Epithelial cell of esophagus (primary cell): ENCODE results near the gene INHBE.
A peak's percentile ranks its signal among the peaks of the same experiment; 100 is the strongest.
"Not testable (repeated sequence)": the region's sequence is repeated elsewhere in the genome, so short reads cannot be mapped to it uniquely, and the experiment has no call there.

ENCODE experiments used
- DNase-seq: peaks from one replicate; pipeline ENCODE4 v3.0.0; 2010; ENCODE audit warnings: low read depth
- H3K4me3 ChIP-seq: 2 replicates; pipeline ENCODE4 v1.5.1; 2011; ENCODE audit warnings: mild to moderate bottlenecking, low read length, control low read depth
- TF ChIP-seq, protein P1 (sequence below): IDR thresholded peaks from 2 replicates; pipeline ENCODE4 v1.5.1; 2011; ENCODE audit warnings: low read depth, mild to moderate bottlenecking, low read length, control low read depth, inconsistent platforms; ENCODE audit not compliant: insufficient read depth; ENCODE audit errors: missing control alignments

INHBE gene, protein sequence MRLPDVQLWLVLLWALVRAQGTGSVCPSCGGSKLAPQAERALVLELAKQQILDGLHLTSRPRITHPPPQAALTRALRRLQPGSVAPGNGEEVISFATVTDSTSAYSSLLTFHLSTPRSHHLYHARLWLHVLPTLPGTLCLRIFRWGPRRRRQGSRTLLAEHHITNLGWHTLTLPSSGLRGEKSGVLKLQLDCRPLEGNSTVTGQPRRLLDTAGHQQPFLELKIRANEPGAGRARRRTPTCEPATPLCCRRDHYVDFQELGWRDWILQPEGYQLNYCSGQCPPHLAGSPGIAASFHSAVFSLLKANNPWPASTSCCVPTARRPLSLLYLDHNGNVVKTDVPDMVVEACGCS

DNA sequence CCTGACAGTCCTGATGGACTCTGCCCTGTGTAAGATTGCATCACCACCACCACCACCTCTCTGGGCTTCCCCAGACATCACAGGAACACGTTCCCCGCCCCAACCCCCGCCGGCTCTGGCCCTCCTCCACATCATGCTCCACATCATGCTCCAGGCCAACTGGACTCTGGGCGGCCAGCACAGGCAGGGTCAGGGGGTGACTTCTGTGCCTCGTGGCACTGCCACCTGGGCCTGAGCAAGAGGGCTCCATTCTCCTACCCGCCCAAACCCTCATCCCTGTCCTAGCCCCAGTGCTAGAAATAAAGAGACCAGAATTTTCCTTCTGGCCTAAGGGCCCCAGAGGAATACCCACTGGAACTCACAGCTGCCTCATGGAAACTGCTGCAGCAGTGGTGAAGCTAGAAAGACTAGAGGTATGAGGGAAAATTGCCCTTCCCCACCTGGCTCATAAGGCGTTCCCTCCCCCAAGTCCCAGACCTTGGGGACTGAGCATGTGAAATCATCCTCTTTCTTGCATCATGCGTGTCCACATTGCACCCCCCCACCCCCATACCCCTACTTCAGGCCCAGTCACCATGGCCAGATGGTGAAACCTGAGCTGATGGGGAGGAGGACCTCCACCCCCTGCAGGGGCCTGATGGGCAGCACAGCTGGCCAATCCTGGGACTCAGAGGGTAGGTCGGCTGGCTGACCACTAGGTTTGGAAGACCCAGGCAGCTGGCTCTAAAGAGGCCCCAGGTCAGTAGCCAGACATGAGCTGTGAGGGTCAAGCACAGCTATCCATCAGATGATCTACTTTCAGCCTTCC lies at the start of gene INHBE:
TSS of gene INHBE (plus strand) at position 742 of the 808 bp plus-strand sequence. CDS start 230 bp downstream, outside the sequence.
- H3K4me3 ChIP-seq = no peak within 1 kb of the TSS
- no peak for DNase-seq
- TF ChIP-seq, protein P1, sequence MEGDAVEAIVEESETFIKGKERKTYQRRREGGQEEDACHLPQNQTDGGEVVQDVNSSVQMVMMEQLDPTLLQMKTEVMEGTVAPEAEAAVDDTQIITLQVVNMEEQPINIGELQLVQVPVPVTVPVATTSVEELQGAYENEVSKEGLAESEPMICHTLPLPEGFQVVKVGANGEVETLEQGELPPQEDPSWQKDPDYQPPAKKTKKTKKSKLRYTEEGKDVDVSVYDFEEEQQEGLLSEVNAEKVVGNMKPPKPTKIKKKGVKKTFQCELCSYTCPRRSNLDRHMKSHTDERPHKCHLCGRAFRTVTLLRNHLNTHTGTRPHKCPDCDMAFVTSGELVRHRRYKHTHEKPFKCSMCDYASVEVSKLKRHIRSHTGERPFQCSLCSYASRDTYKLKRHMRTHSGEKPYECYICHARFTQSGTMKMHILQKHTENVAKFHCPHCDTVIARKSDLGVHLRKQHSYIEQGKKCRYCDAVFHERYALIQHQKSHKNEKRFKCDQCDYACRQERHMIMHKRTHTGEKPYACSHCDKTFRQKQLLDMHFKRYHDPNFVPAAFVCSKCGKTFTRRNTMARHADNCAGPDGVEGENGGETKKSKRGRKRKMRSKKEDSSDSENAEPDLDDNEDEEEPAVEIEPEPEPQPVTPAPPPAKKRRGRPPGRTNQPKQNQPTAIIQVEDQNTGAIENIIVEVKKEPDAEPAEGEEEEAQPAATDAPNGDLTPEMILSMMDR = no peak

DNA sequence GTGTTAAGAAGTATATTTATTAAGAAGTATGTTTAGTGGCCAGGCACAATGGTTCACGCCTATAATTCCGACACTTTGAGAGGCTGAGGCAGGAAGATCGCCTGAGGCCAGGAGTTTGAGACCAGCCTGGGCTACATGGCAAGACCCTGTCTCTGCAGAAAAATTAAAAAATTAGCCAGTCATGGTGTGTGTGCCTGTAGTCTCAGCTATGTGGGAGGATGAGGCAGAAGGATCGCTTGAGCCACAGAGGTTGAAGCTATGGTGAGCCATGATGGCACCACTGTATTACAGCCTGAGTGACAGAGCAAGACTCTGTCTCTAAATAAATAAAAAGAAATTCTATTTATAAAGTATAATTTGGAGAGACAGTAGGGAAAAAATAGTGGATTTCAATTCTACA lies 44.6 kb upstream of the INHBE start:
- DNase-seq = no peak
- H3K4me3 ChIP-seq = no peak overlapping the region
- TF ChIP-seq, protein P1 = no peak

DNA sequence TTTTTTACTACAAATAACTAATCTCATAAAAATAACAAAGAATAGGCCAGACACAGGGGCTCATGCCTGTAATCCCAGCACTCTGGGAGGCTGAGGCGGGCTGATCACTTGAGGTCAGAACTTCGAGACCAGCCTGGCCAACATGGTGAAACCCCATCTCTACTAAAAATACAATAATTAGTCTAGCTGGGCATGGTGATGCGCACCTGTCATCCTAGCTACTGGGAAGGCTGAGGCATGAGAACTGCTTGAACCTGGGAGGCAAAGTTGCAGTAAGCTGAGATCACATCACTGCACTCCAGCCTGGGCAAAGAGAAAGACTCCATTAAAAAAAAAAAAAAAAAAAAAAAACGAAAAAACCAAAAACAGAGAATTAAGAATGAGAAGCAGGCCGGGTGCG lies 40.9 kb upstream of the INHBE start:
- DNase-seq, H3K4me3 ChIP-seq: not testable (repeated sequence)

DNA sequence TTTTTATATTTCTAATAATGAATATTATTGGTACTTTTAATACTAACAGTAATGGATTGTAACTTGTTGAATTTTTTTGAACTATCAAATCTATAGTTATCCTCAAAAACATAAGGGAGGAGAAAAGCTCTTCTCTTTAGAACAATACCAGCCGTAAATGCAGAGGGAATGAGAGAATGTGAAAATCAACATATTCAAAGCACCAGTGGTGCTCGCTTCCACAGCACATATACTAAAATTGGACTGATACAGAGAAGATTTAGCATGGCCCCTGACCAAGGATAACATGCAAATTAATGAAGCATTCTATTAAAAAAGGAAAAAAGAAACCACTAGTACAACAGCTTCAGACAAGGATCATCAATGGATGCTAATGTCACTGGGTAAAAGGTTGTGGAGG lies 40.0 kb upstream of the INHBE start:
- TF ChIP-seq, protein P1 = no peak
- H3K4me3 ChIP-seq = no peak overlapping the region
- no peak for DNase-seq

DNA sequence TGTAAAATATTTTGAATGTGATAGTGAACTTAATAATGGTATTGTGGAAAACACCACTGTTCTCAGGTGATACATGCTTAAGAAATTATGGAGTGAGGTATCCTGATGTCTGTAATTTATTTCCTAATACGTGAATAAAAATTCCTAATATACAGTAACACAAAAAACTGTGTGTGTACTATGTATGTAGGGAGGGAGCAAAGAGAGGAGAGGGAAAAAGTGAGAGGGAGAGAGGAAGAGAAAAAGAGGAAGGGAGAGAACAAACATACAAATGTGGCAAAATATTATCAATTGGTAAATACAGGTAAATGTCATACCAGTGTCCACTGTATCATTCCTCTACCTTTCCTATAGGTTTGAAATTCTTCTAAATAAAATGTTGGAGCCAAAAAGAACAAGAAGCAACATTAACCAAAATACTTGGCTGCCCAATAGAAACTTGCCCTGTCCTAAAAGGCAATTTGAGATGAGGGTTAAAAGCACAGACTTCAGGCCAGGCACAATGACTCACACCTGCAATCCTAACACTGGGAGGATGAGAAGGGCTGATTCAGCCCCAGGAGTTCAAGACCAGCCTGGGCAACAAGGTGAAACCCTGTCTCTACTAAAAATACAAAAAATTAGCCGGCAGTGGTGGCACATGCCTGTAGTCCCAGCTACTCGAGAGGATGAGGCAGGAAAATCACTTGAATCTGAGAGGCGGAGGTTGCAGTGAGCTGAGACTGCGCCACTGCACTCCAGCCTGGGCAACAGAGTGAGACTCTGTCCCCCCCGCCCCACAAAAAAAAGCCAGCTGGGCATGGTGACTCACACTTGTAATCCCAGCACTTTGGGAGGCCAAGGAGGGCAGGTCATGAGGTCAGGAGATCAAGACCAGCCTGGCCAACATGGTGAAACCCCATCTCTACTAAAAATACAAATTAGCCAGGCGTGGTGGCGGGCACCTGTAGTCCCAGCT lies 38.8 kb upstream of the INHBE start:
- DNase-seq = peak; percentile 43
- TF ChIP-seq, protein P1 = no peak
- H3K4me3 ChIP-seq = no peak overlapping the region

DNA sequence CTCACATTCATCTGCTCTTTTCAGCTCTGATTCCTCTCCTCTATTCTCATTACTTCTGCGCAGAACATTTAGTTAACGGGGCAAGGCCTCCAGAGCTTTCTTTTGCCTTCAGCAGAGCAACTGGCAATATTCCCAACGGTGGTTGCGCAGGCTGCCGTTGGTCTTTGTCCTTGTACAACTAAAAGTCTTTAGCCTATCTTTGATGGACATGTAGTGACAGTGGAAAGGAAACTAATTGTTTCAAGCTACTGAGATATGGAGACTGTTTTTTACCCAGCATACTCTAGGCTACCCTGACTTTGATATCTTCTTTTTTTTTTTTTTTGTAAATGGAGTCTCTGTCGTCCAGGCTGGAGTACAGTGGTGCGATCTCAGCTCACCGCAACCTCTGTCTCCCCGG lies 36.9 kb upstream of the INHBE start:
- TF ChIP-seq, protein P1 = no peak
- no peak for DNase-seq
- no peak overlapping the region for H3K4me3 ChIP-seq
